H9 (cell line): Measurements from ENCODE around the gene RNF39. TPM values are rescaled to one million over a fixed set of nuclear protein-coding genes. Genes with fewer than 3 reads are reported as not detected.
A peak's percentile ranks its signal among the peaks of the same experiment; 100 is the strongest.

Source experiments
- DNase-seq: peaks from one replicate; pipeline ENCODE4 v3.0.0-alpha.2; 2017
- H2AFZ ChIP-seq: one replicate; pipeline ENCODE4 v1.6.1; 2013; ENCODE audit warnings: mild to moderate bottlenecking, low read length, control low read depth, moderate library complexity
- H2AK5ac ChIP-seq: 2 replicates; pipeline ENCODE4 v1.6.1; 2013; ENCODE audit warnings: low read length, control low read depth, mixed read lengths; ENCODE audit not compliant: insufficient read length
- H2BK120ac ChIP-seq: one replicate; pipeline ENCODE4 v1.6.1; 2013; ENCODE audit warnings: low read depth, mild to moderate bottlenecking, low read length, control low read depth, inconsistent platforms; ENCODE audit not compliant: poor library complexity, severe bottlenecking
- H2BK12ac ChIP-seq: 2 replicates; pipeline ENCODE4 v1.6.1; 2013; ENCODE audit warnings: low read length, control low read depth, mixed read lengths, low read depth; ENCODE audit not compliant: insufficient read length
- H2BK15ac ChIP-seq: 2 replicates; pipeline ENCODE4 v1.6.1; 2013; ENCODE audit warnings: low read depth, low read length, control low read depth
- H2BK20ac ChIP-seq: one replicate; pipeline ENCODE4 v1.6.1; 2013; ENCODE audit warnings: low read depth, mild to moderate bottlenecking, low read length, control low read depth, inconsistent platforms; ENCODE audit not compliant: poor library complexity, severe bottlenecking
- H2BK5ac ChIP-seq: 2 replicates; pipeline ENCODE4 v1.6.1; 2013; ENCODE audit warnings: low read length, control low read depth, mixed read lengths; ENCODE audit not compliant: insufficient read length
- H3K14ac ChIP-seq: 2 replicates; pipeline ENCODE4 v1.6.1; 2013; ENCODE audit warnings: low read length, control low read depth; ENCODE audit not compliant: insufficient read depth
- H3K18ac ChIP-seq: 2 replicates; pipeline ENCODE4 v1.6.1; 2013; ENCODE audit warnings: low read depth, mild to moderate bottlenecking, mixed read lengths, low read length, control low read depth; ENCODE audit not compliant: insufficient read length
- H3K23ac ChIP-seq: 2 replicates; pipeline ENCODE4 v1.6.1; 2013; ENCODE audit warnings: low read length, control low read depth, mixed read lengths, low read depth; ENCODE audit not compliant: insufficient read length
- H3K23me2 ChIP-seq: 2 replicates; pipeline ENCODE4 v1.6.1; 2013; ENCODE audit warnings: low read depth, mild to moderate bottlenecking, mixed read lengths, low read length, control low read depth; ENCODE audit not compliant: insufficient read length, poor library complexity, severe bottlenecking
- H3K27ac ChIP-seq: 2 replicates; pipeline ENCODE4 v1.5.1; 2013; ENCODE audit warnings: low read length, control low read depth, mixed read lengths, low read depth; ENCODE audit not compliant: insufficient read length
- H3K27me3 ChIP-seq: 2 replicates; pipeline ENCODE4 v1.6.1; 2013; ENCODE audit warnings: low read length, control low read depth, inconsistent platforms; ENCODE audit not compliant: insufficient read depth
- H3K4ac ChIP-seq: 2 replicates; pipeline ENCODE4 v1.6.1; 2013; ENCODE audit warnings: low read depth, mild to moderate bottlenecking, control low read depth, inconsistent platforms, low read length, moderate library complexity
- H3K4me1 ChIP-seq: 2 replicates; pipeline ENCODE4 v1.6.1; 2013; ENCODE audit warnings: low read length, control low read depth, inconsistent platforms; ENCODE audit not compliant: insufficient read depth
- H3K4me2 ChIP-seq: 2 replicates; pipeline ENCODE4 v1.6.1; 2013; ENCODE audit warnings: low read length, control low read depth, mixed read lengths; ENCODE audit not compliant: insufficient read length, insufficient read depth
- H3K56ac ChIP-seq: 2 replicates; pipeline ENCODE4 v1.6.1; 2013; ENCODE audit warnings: low read depth, mild to moderate bottlenecking, mixed read lengths, low read length, control low read depth; ENCODE audit not compliant: insufficient read length
- H3K79me1 ChIP-seq: 2 replicates; pipeline ENCODE4 v1.6.1; 2013; ENCODE audit warnings: low read depth, mild to moderate bottlenecking, moderate library complexity, low read length, control low read depth, inconsistent platforms; ENCODE audit not compliant: insufficient read depth, poor library complexity, severe bottlenecking
- H3K79me2 ChIP-seq: 2 replicates; pipeline ENCODE4 v1.6.1; 2013; ENCODE audit warnings: low read length, control low read depth, inconsistent platforms; ENCODE audit not compliant: insufficient read depth
- H3K9ac ChIP-seq: 2 replicates; pipeline ENCODE4 v1.6.1; 2013; ENCODE audit warnings: low read length, control low read depth, mixed read lengths; ENCODE audit not compliant: insufficient read length; ENCODE audit errors: extremely low read depth
- H3K9me3 ChIP-seq: one replicate; pipeline ENCODE4 v1.6.1; 2013; ENCODE audit warnings: low read depth, low read length, inconsistent platforms; ENCODE audit not compliant: control insufficient read depth
- H3T11ph ChIP-seq: one replicate; pipeline ENCODE4 v1.6.1; 2013; ENCODE audit warnings: mild to moderate bottlenecking, low read length, control low read depth, inconsistent platforms
- H4K20me1 ChIP-seq: one replicate; pipeline ENCODE4 v1.6.1; 2013; ENCODE audit not compliant: control insufficient read depth, insufficient read length, insufficient read depth
- H4K5ac ChIP-seq: 2 replicates; pipeline ENCODE4 v1.6.1; 2013; ENCODE audit warnings: low read depth, mild to moderate bottlenecking, mixed read lengths, low read length, control low read depth; ENCODE audit not compliant: insufficient read length
- H4K8ac ChIP-seq: replicated peaks from 2 replicates; pipeline ENCODE4 v1.6.1; 2013; ENCODE audit warnings: low read length, control low read depth, mixed read lengths, low read depth; ENCODE audit not compliant: insufficient read length
- H4K91ac ChIP-seq: 2 replicates; pipeline ENCODE4 v1.6.1; 2013; ENCODE audit warnings: low read depth, mild to moderate bottlenecking, moderate library complexity, mixed read lengths, low read length, control low read depth; ENCODE audit not compliant: insufficient read length
- H3K27ac Mint-ChIP-seq, 3 experiments: 2 replicates in 2 of 3; 3 replicates in 1 of 3; pipeline ENCODE4 v1.8.0; 2020 to 2021; ENCODE audit warnings: mixed read lengths in 3 of 3, mild to moderate bottlenecking in 1 of 3, moderate library complexity in 1 of 3
- H3K27me3 Mint-ChIP-seq: 2 replicates; pipeline ENCODE4 v1.8.0; 2021; ENCODE audit warnings: low read depth, mild to moderate bottlenecking, moderate library complexity, mixed read lengths
- H3K36me3 Mint-ChIP-seq, 3 experiments: 2 replicates in 2 of 3; 3 replicates in 1 of 3; pipeline ENCODE4 v1.8.0; 2020 to 2021; ENCODE audit warnings: low read depth in 3 of 3, mixed read lengths in 3 of 3; ENCODE audit not compliant: insufficient read depth in 1 of 3
- H3K4me1 Mint-ChIP-seq, 2 experiments: 2 replicates each; pipeline ENCODE4 v1.8.0; 2020; ENCODE audit warnings: mixed read lengths in 2 of 2
- H3K4me3 Mint-ChIP-seq, 2 experiments: 2 replicates in 1 of 2; 3 replicates in 1 of 2; pipeline ENCODE4 v1.8.0; 2020 to 2021; ENCODE audit warnings: mild to moderate bottlenecking in 2 of 2, mixed read lengths in 2 of 2, moderate library complexity in 1 of 2
- H3K9me3 Mint-ChIP-seq, 2 experiments: 2 replicates in 1 of 2; 3 replicates in 1 of 2; pipeline ENCODE4 v1.8.0; 2020; ENCODE audit warnings: mild to moderate bottlenecking in 2 of 2, mixed read lengths in 2 of 2, moderate library complexity in 1 of 2
- WGBS: extraction: QIAGEN DNeasy Blood & Tissue Kit; methylation state at CpG from one replicate; pipeline ENCODE4 v1.1.7; 2013; ENCODE audit warnings: missing lambda C conversion rate, low lambda C conversion rate, mixed read lengths; ENCODE audit not compliant: insufficient read length; ENCODE audit errors: extremely low coverage; 5-methylcytosine and 5-hydroxymethylcytosine counted together
- total RNA-seq: library from RNA; stranded (reverse); gene quantifications from 2 replicates; pipeline ENCODE4 v1.2.1, GENCODE V29; 2021
- TF ChIP-seq, protein P1 (sequence below): fragments of 200-600 bp; sonication (generic); conservative IDR thresholded peaks from 3 replicates; pipeline ENCODE4 v1.8.0; 2021; ENCODE audit warnings: antibody characterized with exemption, mild to moderate bottlenecking

The RNF39 gene
- total RNA-seq, 1 experiment from 2014 or later: 0.26 TPM

DNA sequence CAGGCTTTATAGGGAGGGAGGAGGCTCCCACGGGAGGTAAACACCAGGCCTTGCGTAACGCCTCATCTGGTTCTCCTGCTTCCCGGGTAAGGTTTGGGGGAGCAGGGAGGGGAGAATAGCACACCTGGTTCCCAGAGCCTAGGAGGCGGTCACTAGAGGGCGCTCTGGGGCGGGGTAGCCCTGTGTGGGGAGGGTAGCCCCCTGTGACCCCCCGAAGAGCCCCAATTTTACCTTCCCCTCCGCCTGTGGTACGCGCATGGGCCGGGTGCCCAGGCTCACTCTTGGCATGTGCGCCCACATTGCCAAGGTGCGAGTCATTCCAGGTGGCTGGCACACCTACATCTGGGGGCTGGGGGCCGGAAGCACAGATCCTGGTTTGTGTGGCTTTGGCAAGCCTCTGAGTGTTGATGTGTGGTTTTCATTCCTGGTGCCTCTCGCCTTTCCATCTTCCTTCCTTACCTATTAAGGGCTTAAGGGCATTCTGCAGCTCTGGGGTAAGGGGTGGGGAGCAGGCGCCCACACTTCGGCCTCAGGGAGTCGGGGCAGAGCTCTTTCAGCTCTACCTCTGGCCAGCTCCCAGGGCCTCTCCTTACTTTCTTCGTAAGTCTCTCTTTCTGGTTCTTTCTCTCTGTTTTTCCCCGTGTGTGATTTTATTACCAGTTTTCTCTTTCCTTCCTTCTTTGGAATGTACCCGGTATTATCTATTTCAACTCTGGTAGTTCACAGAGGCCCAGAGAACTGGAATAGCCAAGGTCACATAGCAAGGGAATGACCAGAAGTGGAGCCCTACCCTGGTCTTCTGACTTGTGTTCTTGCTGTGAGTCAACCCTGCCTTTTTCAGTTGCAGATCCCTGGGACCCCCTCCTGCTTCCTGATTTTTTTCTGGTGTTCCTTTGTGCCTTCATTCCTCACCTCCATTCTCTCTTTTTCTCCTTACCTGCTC is 492 bp upstream of the RNF39 start:
- no peaks in the 10 kb centered on the region for H3K9me3 ChIP-seq
- no peak overlapping the region for H2BK15ac ChIP-seq
- no peak overlapping the region for H3K18ac ChIP-seq
- no peak overlapping the region for H3K23ac ChIP-seq
- Mint-ChIP-seq H3K4me3 (peak overlapping the region; percentile 73 to 93), H3K27ac (no peak overlapping the region), H3K9me3 (peaks cover 0 to 3% of the 10 kb centered on the region in 2 experiments; a peak in 2 of 5 replicates), H3K27me3 (peaks cover 93% of the 10 kb centered on the region), H3K36me3 (peaks cover 0 to 8% (median 8%) of the 10 kb centered on the region in 3 experiments; a peak in 4 of 7 replicates), H3K4me1 (peaks cover 29 to 32% of the 10 kb centered on the region in 2 experiments)
- H2AK5ac ChIP-seq: no peak overlapping the region
- DNase-seq: peak; percentile 63
- H3K4me1 ChIP-seq: no peaks in the 10 kb centered on the region
- no peak overlapping the region for H3K9ac ChIP-seq
- H2AFZ ChIP-seq: no peak overlapping the region
- H2BK5ac ChIP-seq: no peak overlapping the region
- no peak overlapping the region for H4K91ac ChIP-seq
- no peak overlapping the region for H2BK20ac ChIP-seq
- H3K4ac ChIP-seq: no peak overlapping the region
- TF ChIP-seq, protein P1, sequence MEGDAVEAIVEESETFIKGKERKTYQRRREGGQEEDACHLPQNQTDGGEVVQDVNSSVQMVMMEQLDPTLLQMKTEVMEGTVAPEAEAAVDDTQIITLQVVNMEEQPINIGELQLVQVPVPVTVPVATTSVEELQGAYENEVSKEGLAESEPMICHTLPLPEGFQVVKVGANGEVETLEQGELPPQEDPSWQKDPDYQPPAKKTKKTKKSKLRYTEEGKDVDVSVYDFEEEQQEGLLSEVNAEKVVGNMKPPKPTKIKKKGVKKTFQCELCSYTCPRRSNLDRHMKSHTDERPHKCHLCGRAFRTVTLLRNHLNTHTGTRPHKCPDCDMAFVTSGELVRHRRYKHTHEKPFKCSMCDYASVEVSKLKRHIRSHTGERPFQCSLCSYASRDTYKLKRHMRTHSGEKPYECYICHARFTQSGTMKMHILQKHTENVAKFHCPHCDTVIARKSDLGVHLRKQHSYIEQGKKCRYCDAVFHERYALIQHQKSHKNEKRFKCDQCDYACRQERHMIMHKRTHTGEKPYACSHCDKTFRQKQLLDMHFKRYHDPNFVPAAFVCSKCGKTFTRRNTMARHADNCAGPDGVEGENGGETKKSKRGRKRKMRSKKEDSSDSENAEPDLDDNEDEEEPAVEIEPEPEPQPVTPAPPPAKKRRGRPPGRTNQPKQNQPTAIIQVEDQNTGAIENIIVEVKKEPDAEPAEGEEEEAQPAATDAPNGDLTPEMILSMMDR: peak; percentile 87
- no peak overlapping the region for H3K14ac ChIP-seq
- no peak overlapping the region for H3T11ph ChIP-seq
- H3K79me1 ChIP-seq: no peaks in the 10 kb centered on the region
- no peak overlapping the region for H4K5ac ChIP-seq
- H3K27me3 ChIP-seq: peaks cover 40% of the 10 kb centered on the region
- H3K56ac ChIP-seq: no peak overlapping the region
- H3K79me2 ChIP-seq: no peaks in the 10 kb centered on the region
- H4K8ac ChIP-seq: no peak overlapping the region
- H2BK120ac ChIP-seq: no peak overlapping the region
- H3K23me2 ChIP-seq: peaks cover 27% of the 10 kb centered on the region
- H3K4me2 ChIP-seq: peak overlapping the region; percentile 83
- H4K20me1 ChIP-seq: no peaks in the 10 kb centered on the region
- no peak overlapping the region for H2BK12ac ChIP-seq
- H3K27ac ChIP-seq: no peak overlapping the region
- no CpG with 5 or more reads among the region's 22 CpGs for WGBS
